ENCODE measurements around the gene LCN6. TPM values are rescaled to one million over a fixed set of nuclear protein-coding genes. Genes with fewer than 3 reads are reported as not detected.
"Not testable (repeated sequence)": the region's sequence is repeated elsewhere in the genome, so short reads cannot be mapped to it uniquely, and the experiment has no call there.

Gene LCN6
- polyA plus RNA-seq (ENCODE audit: insufficient read length in 10 of 10): under 1 TPM in 1 of 10 donors, not detected in 9; 0.33 TPM
- long read RNA-seq, donor 1: 0 reads
- long read RNA-seq, donor 2: 0 reads
- long read RNA-seq, donor 3: 0 reads
- long read RNA-seq, donor 4: 0 reads
- long read RNA-seq, donor 5: 0 reads
- long read RNA-seq, donor 6: 0 reads
- long read RNA-seq, donor 7: 0 reads
- long read RNA-seq, donor 8: 0 reads
- long read RNA-seq, donor 9: 0 reads

DNA sequence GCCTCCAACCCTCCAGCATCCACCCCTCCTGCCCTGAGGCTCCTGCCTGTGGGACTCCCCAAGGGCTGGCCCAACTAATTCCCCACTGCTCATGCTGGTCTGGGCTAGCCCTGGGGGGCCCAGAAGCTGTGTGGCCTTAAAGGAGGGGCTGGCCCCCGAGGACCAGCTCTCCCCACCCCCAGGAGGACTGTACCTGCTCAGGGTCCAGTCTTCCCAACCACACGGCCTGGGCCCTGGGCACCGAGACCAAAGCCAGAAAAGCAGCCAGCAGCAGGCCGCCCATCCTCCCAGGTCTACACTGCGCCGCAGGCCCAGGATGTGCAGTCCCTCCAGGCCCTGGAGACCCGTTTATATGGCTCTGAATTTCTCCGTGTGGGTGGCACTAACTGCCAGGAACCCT is at the start of gene LCN6:
TSS of gene LCN6 (minus strand) at position 325 of the 400 bp plus-strand sequence. CDS start at position 283, 42 bp downstream.
- DNase-seq: no peak

GRCh38 chr9:136796775-136797347 is 48.5 kb upstream of the LCN6 start:
- not testable (repeated sequence) for DNase-seq

- no peak for DNase-seq
These were observed 48.0 kb upstream of the LCN6 start, which contains the start of gene CCDC183 for GRCh38 chr9:136796238-136796774. Gene CCDC183 (plus strand): TSS chr9:136796338. CDS start chr9:136796398, 60 bp downstream.

DNA sequence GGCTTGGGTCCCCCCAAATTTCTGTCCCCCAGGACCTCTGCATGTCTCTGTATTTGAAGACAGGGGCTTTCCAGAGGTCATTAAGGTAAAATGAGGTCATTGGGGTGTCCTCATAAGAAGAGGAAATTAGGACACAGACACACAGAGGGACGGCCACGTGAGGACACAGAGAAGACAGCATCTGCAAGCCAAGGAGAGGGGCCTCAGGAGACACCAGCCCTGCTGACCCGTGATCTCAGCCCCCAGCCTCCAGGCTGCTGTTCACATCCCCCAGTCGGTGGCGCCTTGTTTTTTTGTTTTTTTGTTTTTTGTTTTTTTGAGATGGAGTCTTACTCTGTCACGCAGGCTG is 46.6 kb upstream of the LCN6 start:
- DNase-seq: no peak

GRCh38 chr9:136794281-136794999 is 46.1 kb upstream of the LCN6 start:
- no peak for DNase-seq

DNA sequence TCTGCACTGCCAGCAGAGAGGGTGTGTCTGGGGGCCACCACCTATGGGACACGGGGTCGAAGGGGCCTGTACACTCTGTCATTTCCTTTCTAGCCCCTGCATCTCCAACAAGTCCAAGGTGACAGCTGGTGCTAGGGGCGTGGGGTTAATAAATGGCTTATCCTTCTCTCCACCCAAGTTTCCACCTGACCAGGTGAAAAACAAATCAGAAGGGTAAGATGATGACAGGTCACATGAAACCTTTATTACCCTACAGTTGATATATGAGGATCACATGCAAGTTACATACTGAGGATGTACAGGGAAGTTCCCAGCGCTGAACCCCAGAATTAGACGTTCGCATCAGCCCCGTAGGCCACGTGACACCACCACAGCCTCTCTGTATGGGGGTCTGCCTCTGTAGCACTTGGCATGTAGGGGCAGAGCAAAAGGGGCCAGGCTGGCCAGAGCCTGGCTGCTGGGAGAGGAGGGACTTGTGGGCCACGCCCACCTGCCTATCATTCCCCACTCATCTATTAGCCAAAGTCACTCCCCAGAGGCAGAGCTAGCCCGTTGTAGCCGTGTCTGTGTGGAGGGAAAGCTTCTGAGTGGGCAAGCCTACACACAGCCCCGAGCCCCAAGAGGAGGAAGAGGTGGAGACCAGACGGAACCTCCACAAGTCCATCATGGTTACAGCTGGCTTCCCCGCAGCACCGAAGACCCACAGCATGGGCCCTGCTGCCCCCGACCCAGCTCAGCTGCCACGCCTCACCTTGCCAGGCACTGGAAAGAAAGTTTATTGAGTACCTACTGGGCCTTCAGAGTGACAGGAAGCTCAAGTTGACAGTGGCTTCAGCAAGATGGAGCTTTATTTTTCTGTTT is 45.0 kb upstream of the LCN6 start:
- no peak for DNase-seq

GRCh38 chr9:136792321-136793085 is 44.2 kb upstream of the LCN6 start:
- no peak for DNase-seq

DNA sequence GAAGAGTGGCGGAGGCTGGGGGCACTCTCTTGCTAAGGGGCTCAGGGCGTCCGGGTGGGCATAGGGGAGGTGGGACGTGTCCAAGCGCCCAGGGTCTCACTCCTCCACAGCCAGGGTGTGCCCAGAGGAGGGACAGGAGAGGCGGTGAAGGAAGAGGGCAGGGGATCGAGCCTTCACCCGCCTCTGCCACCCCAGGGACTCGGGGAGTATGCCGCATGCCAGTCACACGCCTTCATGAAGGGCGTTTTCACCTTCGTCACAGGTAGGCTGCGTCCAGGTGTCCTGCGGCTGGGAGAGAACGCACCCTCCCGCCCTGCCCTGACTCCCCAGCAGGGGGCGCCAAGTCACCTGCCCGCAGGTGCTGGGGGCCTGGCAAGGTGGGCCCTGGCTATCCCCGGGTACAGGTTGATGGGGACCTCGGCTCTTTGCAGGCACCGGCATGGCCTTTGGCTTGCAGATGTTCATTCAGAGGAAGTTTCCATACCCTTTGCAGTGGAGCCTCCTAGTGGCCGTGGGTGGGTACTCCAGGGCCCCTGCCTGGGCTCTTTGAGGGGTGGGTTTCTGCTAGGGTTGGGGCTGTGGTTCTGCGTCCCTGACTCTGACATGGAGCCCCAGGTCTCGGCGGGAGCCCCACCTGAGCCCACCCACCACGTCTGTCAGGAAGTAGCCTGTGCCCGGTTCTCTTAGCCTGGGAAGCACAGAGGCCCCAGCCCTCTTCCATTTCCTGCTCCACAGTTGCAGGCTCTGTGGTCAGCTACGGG is 43.4 kb upstream of the LCN6 start:
- DNase-seq: peak in 1 of 3 donors; percentile 34

DNA sequence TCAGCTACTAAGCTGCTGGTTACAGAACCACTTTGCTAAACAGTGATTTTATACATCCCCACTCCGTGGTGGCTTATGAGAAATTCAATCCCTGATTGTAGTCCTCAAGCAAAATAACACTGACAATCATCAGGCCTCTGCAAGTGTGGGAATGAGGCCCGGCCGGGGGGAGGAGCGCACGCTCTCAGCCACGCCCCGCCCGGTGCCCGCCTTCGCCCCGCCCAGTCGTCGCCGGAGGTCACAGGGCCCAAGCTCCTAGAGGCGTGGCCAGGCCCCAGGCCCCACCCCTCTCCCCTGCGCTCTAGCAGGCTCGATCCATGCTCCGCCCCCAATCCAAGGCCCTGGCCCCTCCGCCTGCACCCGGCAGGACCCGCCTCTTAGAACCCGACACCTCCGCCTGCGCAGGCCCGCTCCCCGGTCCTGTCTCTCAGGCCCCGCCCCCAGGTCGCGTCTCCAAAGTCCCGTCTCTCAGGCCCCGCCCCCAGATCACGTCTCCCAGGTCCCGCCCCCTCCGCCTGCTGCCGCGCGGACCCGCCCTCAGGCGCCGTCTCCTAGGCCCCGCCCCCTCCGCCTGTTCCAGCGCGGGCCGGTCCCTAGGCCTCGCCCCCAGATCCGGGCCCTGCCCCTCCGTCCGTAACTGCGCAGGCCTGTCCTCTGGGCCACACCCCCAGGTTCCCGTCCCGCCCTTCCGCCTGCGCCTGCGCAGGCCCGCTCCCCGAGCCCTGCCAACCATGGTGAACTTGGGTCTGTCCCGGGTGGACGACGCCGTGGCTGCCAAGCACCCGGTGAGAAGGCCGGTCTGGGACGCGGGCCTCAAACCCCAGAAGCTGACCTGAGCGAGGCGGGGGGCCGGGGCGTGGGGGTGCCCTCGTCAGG is 42.6 kb upstream of the LCN6 start, which contains the start of gene TMEM141:
TSS of gene TMEM141 (plus strand) at position 705 of the 876 bp plus-strand sequence. CDS start at position 732, 27 bp downstream.
- peak; percentile 99 for DNase-seq

DNA sequence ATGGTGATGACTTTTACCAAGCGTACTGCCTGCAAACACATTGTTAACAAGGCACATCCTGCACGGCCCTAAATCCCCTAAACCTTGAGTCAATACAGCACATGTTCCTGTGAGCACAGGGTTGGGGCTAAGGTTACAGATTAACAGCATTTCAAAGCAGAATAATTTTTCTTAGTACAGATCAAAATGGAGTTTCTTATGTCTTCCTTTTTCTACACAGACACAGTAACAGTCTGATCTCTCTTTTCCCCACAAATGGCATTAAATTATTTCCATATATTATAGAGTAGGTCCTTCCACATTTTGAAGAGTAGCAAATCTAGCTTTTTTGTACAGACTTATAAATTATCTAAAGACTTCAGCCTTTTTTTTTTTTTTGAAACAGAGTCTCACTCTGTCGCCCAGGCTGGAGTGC is 41.2 kb upstream of the LCN6 start:
- no peak for DNase-seq

DNA sequence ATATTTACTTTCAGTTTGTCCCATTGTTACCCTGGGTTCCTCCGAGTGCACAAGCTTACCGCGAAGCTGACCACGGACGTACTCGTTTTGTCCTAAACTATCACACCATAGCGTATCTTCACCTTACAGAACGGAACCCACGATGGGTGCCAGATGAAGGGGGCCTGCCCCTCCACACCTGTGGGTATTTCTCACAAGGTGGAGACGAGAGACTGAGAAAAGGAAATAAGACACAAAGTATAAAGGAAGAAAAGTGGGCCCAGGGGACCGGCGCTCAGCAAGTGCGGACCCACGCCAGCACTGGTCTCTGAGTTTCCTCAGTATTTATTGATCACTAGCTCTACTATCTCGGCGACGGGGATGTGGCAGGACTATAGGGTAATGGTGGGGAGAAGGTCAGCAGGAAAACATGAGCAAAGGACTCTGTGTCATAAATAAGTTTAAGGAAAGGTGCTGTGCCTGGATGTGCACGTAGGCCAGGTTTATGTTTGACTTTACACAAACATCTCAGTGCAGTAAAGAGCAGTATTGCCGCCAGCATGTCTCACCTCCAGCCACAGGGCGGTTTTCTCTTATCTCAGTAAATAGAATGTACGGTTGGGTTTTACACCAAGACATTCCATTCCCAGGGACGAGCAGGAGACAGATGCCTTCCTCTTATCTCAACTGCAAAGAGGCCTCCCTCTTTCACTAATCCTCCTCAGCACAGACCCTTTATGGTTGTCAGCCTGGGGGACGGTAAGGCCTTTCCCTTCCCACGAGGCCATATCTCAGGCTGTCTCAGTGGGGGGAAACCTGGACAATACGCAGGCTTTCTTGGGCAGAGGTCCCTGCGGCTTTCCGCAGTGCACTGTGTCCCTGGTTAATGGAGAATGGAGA is 40.6 kb upstream of the LCN6 start:
- DNase-seq: not testable (repeated sequence)

DNA sequence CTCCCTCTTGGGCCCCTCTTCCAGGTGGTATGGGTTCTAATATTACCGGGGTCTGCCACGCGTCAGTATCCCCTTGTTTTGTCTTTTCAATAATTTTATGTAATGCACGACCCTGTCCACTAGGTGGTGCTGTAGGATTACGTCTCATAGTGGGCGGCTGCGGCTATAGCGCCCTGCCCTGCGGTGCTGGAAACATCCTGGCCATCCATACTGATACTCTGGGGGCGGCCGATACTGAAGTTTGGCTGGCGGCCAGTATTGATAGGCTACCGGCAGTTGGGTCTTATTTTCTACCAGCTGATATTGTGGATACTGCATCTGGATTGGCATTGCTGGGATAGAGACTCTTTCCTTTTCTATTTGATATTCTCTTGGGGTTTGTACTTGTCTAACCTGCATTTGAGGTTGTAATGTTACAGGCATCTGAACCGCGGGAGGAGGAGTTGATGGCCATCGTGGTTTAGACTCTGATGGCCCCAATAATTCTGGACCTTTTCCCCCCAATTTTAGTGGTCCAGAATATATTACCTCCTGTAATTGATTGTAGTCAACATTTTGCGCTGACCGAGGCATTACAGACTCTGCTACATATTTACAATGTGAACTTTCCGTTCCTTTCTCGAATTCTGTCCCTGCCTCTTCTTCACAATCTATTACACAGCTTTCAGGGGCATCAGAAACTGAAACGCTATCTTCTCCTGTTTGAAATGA is 39.5 kb upstream of the LCN6 start:
- DNase-seq: peak; percentile 54 to 84 (median 77)

DNA sequence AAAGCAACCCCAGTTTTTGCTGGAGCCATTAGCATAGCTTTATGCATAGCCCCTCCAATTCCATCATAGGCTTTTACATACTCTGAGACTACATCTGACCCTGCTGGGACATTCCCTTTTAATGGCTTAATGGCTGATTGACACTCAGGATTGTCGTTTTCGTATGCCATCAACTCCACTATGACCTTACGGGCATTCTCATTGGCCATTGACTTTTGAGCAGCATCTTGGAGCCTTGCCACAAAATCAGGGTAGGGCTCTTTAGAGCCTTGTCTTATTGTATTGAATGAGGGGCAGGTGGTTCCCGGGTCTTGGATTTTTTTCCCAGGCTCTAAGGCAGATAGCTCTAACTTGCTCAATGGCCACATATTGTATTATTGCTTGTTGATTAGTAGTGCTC is 38.7 kb upstream of the LCN6 start:
- not testable (repeated sequence) for DNase-seq

DNA sequence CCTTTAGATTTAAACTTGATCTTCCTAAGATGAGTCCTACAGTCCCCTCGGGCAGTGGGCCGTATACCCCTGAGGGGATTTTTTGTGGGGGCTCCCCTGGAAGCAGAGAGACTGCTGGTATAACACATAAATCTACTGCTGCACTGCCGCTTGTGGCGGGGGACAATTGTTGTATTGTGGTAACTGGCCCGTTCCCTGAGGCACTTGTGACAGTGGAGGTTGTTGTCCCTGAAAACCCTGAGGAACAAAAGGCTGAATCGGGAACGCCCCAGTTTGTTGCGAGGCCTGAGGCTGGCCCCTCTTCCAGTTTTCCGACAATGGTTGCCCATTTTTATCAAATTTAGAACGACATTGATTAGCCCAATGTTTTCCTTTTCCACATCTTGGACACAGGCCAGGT is 38.1 kb upstream of the LCN6 start:
- no peak for DNase-seq

DNA sequence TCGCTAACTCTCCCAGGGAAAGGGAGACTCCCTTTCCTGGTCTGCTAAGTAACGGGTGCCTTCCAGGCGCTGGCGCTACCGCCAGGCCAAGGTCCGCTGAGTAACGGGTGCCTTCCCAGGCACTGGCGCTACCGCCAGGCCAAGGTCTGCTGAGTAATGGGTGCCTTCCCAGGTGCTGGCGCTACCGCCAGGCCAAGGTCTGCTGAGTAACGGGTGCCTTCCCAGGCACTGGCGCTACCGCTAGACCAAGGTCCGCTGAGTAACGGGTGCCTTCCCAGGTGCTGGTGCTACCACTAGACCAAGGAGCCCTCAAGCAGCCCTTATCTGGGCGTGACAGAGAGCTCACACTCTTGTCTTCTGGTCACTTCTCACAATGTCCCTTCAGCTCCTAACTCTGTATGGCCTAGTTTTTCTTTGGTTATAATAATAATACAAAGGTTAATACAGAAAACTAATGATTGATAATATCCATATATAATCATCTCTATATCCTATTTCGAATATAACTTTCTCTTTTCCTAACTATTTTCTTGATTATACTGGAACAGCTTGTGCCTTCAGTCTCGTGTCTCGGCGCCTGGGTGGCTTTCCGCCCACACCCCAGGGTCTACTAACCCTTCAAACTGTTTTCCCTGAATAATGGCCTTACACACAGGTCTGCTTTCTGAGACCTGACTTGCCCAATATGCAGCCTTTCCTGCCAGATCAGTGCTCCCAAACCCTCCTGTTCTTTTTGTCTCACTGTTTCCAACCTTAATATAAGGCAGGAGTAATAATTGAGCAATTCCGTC is 37.4 kb upstream of the LCN6 start:
- not testable (repeated sequence) for DNase-seq

DNA sequence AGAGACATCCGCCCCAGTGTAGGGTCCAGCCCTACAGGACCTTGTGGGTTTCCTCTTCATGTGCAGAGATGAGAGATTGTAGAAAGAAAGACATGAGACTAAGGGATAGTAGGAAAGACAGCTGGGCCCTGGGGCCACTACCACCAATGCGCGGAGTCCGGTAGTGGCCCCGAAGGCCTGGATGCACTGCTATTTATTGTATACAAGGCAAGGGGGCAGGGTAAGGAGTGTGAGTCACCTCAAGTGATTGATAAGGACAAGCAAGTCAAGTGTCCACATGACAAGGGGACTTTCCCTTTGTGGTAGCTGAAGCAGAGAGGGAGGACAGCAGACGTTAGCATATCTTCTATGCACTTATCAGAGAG is 36.7 kb upstream of the LCN6 start:
- DNase-seq: no peak

Measured in muscle of back (tissue), 13 donors.